ENCODE results near the gene CLIC5.

CLIC5 gene

DNA sequence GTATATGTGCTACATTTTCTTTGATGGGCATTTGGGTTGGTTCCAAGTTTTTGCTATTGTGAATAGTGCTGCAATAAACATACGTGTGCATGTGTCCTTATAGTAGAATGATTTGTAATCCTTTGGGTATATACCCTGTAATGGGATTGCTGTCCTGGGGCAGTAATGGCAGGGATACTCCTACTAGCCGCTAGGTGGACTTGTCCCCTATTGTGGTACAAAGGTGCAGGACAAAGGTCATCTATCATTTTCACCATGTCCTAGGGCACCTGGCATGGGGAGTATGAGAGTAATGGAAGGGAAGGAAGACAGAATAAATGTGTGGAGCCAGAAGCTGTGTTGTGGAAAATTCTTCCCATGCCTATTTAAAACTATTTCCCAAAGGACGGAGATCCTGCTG lies 174.6 kb downstream of the CLIC5 start:
- DNase-seq, result no peak
- Histone ChIP-seq H3K36me3 (ENCODE audit: control insufficient read depth, insufficient read depth, low read length) (no peaks in the 10 kb centered on the region), H3K27ac (ENCODE audit: insufficient read depth, low read length, poor library complexity, severe bottlenecking) (no peak overlapping the region), H3K4me3 (ENCODE audit: insufficient read depth, low read depth, low read length, poor library complexity, severe bottlenecking) (no peak overlapping the region), H3K4me1 (ENCODE audit: control insufficient read depth, insufficient read depth, low read length, poor library complexity, severe bottlenecking) (no peaks in the 10 kb centered on the region), H3K9me3 (ENCODE audit: control insufficient read depth, low read length) (no peaks in the 10 kb centered on the region), H3K27me3 (replicated peaks; ENCODE audit: control insufficient read depth, insufficient read depth, low read length, poor library complexity, severe bottlenecking) (no peaks in the 10 kb centered on the region)

DNA sequence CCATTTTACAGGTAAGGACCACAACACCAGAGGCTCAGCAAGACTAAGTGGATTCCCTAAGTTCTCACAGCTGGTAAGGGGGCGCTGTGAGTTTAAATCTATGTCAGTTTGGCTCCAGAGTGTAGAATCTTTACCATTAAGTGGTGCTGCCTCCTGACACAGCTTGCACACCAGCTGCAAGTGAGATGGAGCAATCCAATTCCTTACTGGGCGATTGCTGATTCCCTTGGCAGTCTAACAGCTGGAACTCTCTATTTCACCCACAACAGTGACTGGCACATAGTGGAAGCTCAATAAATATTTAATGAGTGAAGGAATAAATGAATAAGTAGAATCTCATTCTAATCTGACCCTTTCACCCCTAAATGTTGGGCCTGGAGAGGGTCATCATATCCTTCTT lies 176.7 kb downstream of the CLIC5 start:
- no peaks in the 10 kb centered on the region for H3K9me3 ChIP-seq (ENCODE audit: control insufficient read depth, low read length)
- no peak overlapping the region for H3K27ac ChIP-seq (ENCODE audit: insufficient read depth, low read length, poor library complexity, severe bottlenecking)
- H3K36me3 ChIP-seq (ENCODE audit: control insufficient read depth, insufficient read depth, low read length), result no peaks in the 10 kb centered on the region
- DNase-seq, result no peak
- no peak overlapping the region for H3K4me3 ChIP-seq (ENCODE audit: insufficient read depth, low read depth, low read length, poor library complexity, severe bottlenecking)
- H3K4me1 ChIP-seq (ENCODE audit: control insufficient read depth, insufficient read depth, low read length, poor library complexity, severe bottlenecking), result no peaks in the 10 kb centered on the region
- no peaks in the 10 kb centered on the region for H3K27me3 ChIP-seq (replicated peaks; ENCODE audit: control insufficient read depth, insufficient read depth, low read length, poor library complexity, severe bottlenecking)

DNA sequence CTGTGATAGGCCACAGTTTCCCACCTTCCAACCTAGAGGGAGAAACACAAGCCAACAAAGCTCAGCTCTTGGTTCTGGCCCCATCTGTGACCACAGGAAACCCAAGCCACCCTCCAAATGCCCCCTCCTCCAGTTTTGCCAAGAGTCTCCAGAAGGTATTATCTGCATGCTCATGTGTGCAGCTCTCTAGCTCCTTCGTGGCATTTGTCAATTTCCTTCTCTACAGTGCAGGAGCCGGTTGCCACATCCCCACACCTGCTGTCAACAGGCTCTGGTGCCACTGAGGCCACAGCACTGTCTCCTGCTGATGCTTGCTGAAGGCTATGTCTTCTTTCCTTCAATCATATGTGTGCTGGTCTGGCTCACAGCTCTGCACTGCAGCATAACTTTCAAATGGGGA lies 177.2 kb downstream of the CLIC5 start:
- no peak overlapping the region for H3K4me3 ChIP-seq (ENCODE audit: insufficient read depth, low read depth, low read length, poor library complexity, severe bottlenecking)
- H3K27me3 ChIP-seq (replicated peaks; ENCODE audit: control insufficient read depth, insufficient read depth, low read length, poor library complexity, severe bottlenecking), result no peaks in the 10 kb centered on the region
- no peak for DNase-seq
- no peaks in the 10 kb centered on the region for H3K4me1 ChIP-seq (ENCODE audit: control insufficient read depth, insufficient read depth, low read length, poor library complexity, severe bottlenecking)
- no peaks in the 10 kb centered on the region for H3K36me3 ChIP-seq (ENCODE audit: control insufficient read depth, insufficient read depth, low read length)
- no peaks in the 10 kb centered on the region for H3K9me3 ChIP-seq (ENCODE audit: control insufficient read depth, low read length)
- H3K27ac ChIP-seq (ENCODE audit: insufficient read depth, low read length, poor library complexity, severe bottlenecking), result no peak overlapping the region

DNA sequence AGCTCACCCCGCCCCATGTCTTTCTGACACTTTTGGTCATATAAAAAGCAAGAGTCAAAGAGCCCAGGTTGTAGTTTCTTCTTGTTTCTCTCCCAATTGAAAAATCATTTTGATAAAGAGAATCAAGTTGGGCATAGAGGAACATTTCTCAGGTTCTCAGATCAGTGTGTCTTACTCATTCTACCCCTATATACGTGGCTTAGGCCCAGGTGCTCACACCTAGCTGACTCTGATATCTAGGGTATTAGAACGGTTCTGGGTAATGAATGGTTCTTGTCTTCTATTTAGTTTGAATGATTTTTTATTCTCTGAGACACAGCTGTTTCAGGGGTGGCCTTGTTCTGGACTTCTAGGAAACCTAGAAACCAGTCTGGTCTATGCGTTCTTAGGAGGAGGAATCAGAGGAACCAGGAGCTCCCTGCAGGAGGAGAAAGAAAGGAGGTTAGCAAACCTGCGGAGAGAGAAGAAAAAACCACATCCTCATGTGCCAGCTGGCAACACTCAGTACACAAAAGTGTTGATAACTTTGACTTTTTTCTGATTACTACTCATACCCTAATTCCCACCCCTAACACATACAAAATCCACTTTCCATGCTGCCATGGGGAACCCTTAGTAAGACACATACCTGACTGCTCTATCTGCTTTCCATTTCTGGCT lies 178.0 kb downstream of the CLIC5 start:
- H3K4me3 ChIP-seq (ENCODE audit: insufficient read depth, low read depth, low read length, poor library complexity, severe bottlenecking), result no peak overlapping the region
- H3K9me3 ChIP-seq (ENCODE audit: control insufficient read depth, low read length), result no peaks in the 10 kb centered on the region
- no peaks in the 10 kb centered on the region for H3K27me3 ChIP-seq (replicated peaks; ENCODE audit: control insufficient read depth, insufficient read depth, low read length, poor library complexity, severe bottlenecking)
- H3K36me3 ChIP-seq (ENCODE audit: control insufficient read depth, insufficient read depth, low read length), result no peaks in the 10 kb centered on the region
- H3K4me1 ChIP-seq (ENCODE audit: control insufficient read depth, insufficient read depth, low read length, poor library complexity, severe bottlenecking), result no peaks in the 10 kb centered on the region
- H3K27ac ChIP-seq (ENCODE audit: insufficient read depth, low read length, poor library complexity, severe bottlenecking), result no peak overlapping the region
- no peak for DNase-seq

DNA sequence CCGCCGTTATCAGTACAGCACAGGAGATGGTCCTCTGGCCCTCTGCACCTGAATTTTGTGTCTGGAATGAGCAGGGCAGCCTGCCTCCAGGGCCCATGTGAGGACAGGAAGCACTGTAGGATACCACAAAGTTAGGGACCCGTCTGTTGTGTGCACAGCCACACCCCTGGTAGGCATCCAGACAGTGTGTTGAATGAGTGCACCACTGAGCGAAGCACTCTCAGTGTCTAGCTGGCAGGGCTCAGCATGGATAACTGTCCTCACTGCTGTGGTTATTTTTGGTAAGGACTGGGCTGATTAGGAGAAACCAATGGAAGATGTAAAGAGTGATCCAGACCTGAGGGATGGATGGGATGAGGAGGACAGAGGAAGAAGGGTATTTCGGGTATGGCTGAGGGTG lies 178.7 kb downstream of the CLIC5 start:
- Histone ChIP-seq H3K36me3 (ENCODE audit: control insufficient read depth, insufficient read depth, low read length) (no peaks in the 10 kb centered on the region), H3K27ac (ENCODE audit: insufficient read depth, low read length, poor library complexity, severe bottlenecking) (no peak overlapping the region), H3K27me3 (replicated peaks; ENCODE audit: control insufficient read depth, insufficient read depth, low read length, poor library complexity, severe bottlenecking) (no peaks in the 10 kb centered on the region), H3K4me3 (ENCODE audit: insufficient read depth, low read depth, low read length, poor library complexity, severe bottlenecking) (no peak overlapping the region), H3K9me3 (ENCODE audit: control insufficient read depth, low read length) (no peaks in the 10 kb centered on the region), H3K4me1 (ENCODE audit: control insufficient read depth, insufficient read depth, low read length, poor library complexity, severe bottlenecking) (no peaks in the 10 kb centered on the region)
- no peak for DNase-seq

DNA sequence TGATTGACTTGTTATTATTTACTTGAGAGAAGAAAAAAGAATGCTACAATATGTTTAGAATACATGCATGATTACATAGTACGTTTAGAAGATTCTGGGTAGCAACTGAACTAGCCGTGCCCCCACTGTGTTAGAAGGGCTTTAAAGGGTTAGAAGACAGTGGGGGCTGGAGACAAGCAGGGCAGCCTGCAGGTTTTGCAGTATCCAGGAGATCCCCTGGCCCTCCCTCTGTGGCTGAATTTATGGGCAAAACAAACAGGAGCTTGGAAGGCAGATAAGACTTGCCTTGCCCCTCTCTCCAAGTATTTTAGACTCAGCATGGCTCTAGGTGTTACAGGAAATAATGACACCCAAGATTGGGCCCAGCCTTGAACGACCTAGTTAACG lies 179.2 kb downstream of the CLIC5 start:
- Histone ChIP-seq H3K36me3 (ENCODE audit: control insufficient read depth, insufficient read depth, low read length) (no peaks in the 10 kb centered on the region), H3K9me3 (ENCODE audit: control insufficient read depth, low read length) (no peaks in the 10 kb centered on the region), H3K4me1 (ENCODE audit: control insufficient read depth, insufficient read depth, low read length, poor library complexity, severe bottlenecking) (no peaks in the 10 kb centered on the region), H3K27ac (ENCODE audit: insufficient read depth, low read length, poor library complexity, severe bottlenecking) (no peak overlapping the region), H3K4me3 (ENCODE audit: insufficient read depth, low read depth, low read length, poor library complexity, severe bottlenecking) (no peak overlapping the region), H3K27me3 (replicated peaks; ENCODE audit: control insufficient read depth, insufficient read depth, low read length, poor library complexity, severe bottlenecking) (no peaks in the 10 kb centered on the region)
- no peak for DNase-seq

DNA sequence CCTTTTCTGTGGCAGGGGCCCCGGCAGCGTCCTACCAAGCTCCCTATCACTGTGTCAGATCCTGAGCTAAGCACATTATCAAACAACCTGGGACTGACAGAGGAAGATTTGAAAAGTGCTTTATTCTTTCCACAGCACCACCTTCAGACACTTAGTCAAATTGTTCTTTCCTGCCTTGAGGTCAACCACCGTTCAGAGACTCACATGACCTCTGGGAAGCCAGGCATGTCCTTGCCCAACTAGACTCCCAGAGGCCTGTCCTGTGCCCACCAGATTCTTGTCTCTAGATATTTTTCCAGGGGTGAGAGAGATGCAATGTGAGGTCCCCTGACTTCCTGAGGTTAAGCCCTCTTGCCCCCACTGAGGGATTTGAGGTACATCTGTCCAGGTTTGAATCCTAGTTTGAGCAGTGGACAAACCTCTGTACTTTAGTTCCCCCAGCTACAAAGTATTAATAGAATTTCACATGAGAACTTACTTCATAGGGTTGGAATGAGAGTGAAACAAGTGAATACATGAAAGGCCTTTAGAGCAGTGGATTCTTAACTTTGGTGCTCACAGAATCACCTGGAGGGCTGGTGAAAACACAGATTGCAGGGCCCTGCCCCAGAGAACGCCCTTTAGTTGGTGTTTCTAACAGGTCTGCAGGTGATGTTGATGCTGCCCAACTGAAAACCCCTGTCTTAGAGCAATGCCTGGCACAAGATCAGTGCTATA lies 179.8 kb downstream of the CLIC5 start:
- H3K9me3 ChIP-seq (ENCODE audit: control insufficient read depth, low read length), result no peaks in the 10 kb centered on the region
- H3K4me1 ChIP-seq (ENCODE audit: control insufficient read depth, insufficient read depth, low read length, poor library complexity, severe bottlenecking), result peaks cover 3% of the 10 kb centered on the region
- H3K27me3 ChIP-seq (replicated peaks; ENCODE audit: control insufficient read depth, insufficient read depth, low read length, poor library complexity, severe bottlenecking), result no peaks in the 10 kb centered on the region
- no peak overlapping the region for H3K27ac ChIP-seq (ENCODE audit: insufficient read depth, low read length, poor library complexity, severe bottlenecking)
- H3K36me3 ChIP-seq (ENCODE audit: control insufficient read depth, insufficient read depth, low read length), result no peaks in the 10 kb centered on the region
- no peak overlapping the region for H3K4me3 ChIP-seq (ENCODE audit: insufficient read depth, low read depth, low read length, poor library complexity, severe bottlenecking)
- DNase-seq, result no peak

DNA sequence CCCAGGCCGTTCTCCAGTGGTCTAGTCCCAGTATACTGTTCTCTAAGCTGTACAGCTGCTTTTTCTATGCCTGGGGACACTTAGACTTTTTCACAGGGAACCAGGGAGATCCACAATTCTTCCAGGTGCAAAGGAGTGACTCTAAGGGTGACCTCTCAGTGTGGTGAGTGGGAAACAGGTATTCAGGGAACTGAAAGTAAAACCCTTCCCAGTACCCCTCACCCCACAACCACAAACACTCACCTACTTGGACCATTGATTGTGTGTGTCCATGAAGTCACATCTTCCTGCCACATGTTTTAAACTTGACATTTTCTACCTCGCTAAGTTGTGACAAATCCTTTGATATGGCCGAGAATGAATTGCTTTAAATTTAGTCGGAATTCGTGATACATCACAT lies 183.6 kb downstream of the CLIC5 start:
- no peak for DNase-seq
- no peak overlapping the region for H3K27ac ChIP-seq (ENCODE audit: insufficient read depth, low read length, poor library complexity, severe bottlenecking)
- no peaks in the 10 kb centered on the region for H3K27me3 ChIP-seq (replicated peaks; ENCODE audit: control insufficient read depth, insufficient read depth, low read length, poor library complexity, severe bottlenecking)
- no peak overlapping the region for H3K4me3 ChIP-seq (ENCODE audit: insufficient read depth, low read depth, low read length, poor library complexity, severe bottlenecking)
- H3K36me3 ChIP-seq (ENCODE audit: control insufficient read depth, insufficient read depth, low read length), result no peaks in the 10 kb centered on the region
- no peaks in the 10 kb centered on the region for H3K9me3 ChIP-seq (ENCODE audit: control insufficient read depth, low read length)
- H3K4me1 ChIP-seq (ENCODE audit: control insufficient read depth, insufficient read depth, low read length, poor library complexity, severe bottlenecking), result peaks cover 3% of the 10 kb centered on the region

Measured in effector memory CD4-positive, alpha-beta T cell (primary cell).